Type B pancreatic cell (in vitro differentiated cells): ENCODE data around the gene BABAM2. TPM values are rescaled to one million over a fixed set of nuclear protein-coding genes. Genes with fewer than 3 reads are reported as not detected.

Experiments
- DNase-seq: peaks from one replicate; pipeline ENCODE4 v3.0.0; 2021; ENCODE audit warnings: mixed read lengths; ENCODE audit not compliant: unreplicated experiment; ENCODE audit errors: extremely low spot score
- H3K27ac Mint-ChIP-seq: 2 replicates; pipeline ENCODE4 v1.8.0; 2021; ENCODE audit warnings: mild to moderate bottlenecking, mixed read lengths
- H3K27me3 Mint-ChIP-seq: 2 replicates; pipeline ENCODE4 v1.8.0; 2021; ENCODE audit warnings: mixed read lengths
- H3K36me3 Mint-ChIP-seq: 2 replicates; pipeline ENCODE4 v1.8.0; 2021; ENCODE audit warnings: mixed read lengths
- H3K4me1 Mint-ChIP-seq: one replicate; pipeline ENCODE4 v1.8.0; 2021; ENCODE audit warnings: mixed read lengths; ENCODE audit not compliant: unreplicated experiment
- H3K4me3 Mint-ChIP-seq: 2 replicates; pipeline ENCODE4 v1.8.0; 2021; ENCODE audit warnings: mild to moderate bottlenecking, mixed read lengths
- H3K9me3 Mint-ChIP-seq: 2 replicates; pipeline ENCODE4 v1.8.0; 2021; ENCODE audit warnings: mixed read lengths
- CTCF ChIP-seq: fragments of 200-600 bp; sonication (generic); conservative IDR thresholded peaks from 2 replicates; pipeline ENCODE4 v1.5.0; 2021; ENCODE audit warnings: antibody characterized with exemption, mild to moderate bottlenecking
- total RNA-seq: library from RNA; stranded (reverse); gene quantifications from 2 replicates; pipeline ENCODE4 v1.2.1, GENCODE V29; 2021; ENCODE audit warnings: low replicate concordance

The BABAM2 gene
- total RNA-seq, 1 donor from 2014 or later, result 30.4 TPM

DNA sequence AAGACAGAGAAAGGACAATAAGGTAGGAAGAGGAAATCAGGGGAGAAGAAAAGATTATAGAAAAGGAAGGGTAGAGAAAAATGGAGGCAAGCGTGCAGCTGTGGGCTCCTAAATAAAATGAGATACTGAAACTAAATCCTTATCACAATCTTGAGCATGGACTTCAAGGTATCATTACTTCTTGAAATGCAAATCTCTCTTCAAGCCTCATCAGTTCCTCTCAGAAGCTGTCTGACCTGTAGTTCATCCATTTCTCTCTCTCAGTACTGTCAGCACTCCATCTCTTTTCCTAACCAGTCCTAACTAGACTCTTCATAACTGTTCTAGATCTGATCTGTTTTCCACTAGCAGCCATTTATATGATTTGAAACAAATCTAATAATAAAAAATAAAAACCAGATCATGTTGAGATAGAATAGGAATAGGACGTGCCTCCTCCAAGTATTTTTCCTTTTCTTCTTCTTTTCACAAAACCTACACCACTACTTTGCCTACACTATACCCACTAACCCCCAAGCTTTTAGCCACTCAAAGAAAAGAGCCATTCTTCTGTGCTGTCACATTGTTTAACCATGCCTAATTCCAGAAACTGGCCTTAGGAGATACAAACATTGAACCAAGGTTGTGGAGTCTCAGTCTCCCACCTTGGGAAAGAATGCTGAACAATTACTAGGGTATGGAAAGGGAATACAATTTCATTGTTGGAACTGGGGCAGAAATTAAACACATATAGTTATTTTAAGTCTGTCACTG is 21.1 kb downstream of the BABAM2 start:
- Mint-ChIP-seq H3K9me3 (no peaks in the 10 kb centered on the region), H3K27me3 (no peaks in the 10 kb centered on the region), H3K36me3 (peaks cover 7% of the 10 kb centered on the region), H3K4me3 (no peak overlapping the region), H3K27ac (no peak overlapping the region), H3K4me1 (peaks cover 5% of the 10 kb centered on the region)
- no peak for TF ChIP-seq CTCF
- no peak for DNase-seq

GRCh38 chr2:27912512-27912911 is 22.0 kb downstream of the BABAM2 start:
- no peak for TF ChIP-seq CTCF
- Mint-ChIP-seq H3K4me1 (peaks cover 5% of the 10 kb centered on the region), H3K27ac (no peak overlapping the region), H3K27me3 (no peaks in the 10 kb centered on the region), H3K9me3 (no peaks in the 10 kb centered on the region), H3K4me3 (no peak overlapping the region), H3K36me3 (peaks cover 6% of the 10 kb centered on the region)
- DNase-seq, result no peak

DNA sequence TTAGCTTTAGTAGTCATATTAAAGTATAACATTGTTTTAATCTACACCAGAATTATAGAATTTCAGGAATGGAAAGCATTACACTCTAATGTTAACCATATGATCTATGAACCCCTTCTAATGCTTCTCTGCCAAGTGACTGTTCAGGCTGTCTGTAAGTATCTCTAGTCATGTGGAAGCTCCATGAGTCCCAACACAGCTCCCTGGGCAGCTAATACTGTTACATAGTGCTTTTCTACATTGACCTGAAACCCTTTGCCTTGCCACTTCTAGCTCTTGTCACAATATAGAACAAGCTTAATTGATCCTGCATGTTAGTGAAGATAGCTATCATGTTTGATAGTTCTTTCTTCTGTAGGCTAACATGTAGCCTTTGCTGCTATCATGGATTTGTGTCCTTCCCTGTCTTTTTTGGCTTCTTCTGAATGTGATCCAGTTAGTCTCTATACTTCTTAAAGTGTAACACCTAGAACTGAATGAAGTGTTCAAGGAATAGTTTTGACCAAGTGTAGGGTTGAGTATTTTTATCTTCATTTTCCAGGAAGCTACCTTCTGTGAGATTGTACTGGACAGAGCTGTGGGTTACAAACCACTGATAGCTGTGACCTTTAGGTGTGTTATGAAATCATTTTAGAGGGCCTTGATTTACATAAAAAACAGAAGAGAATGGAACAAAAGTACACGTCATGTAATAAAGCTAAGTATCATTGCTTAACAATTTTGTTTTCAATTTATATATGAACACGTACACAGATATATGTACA is 23.7 kb downstream of the BABAM2 start:
- no peaks in the 10 kb centered on the region for H3K9me3 Mint-ChIP-seq
- H3K36me3 Mint-ChIP-seq, result peaks cover 3% of the 10 kb centered on the region
- DNase-seq, result no peak
- no peak overlapping the region for H3K27ac Mint-ChIP-seq
- peaks cover 5% of the 10 kb centered on the region for H3K4me1 Mint-ChIP-seq
- no peak overlapping the region for H3K4me3 Mint-ChIP-seq
- H3K27me3 Mint-ChIP-seq, result no peaks in the 10 kb centered on the region
- TF ChIP-seq CTCF, result no peak

- no peak for DNase-seq
- Mint-ChIP-seq H3K4me3 (no peak overlapping the region), H3K36me3 (peaks cover 3% of the 10 kb centered on the region), H3K9me3 (no peaks in the 10 kb centered on the region), H3K27ac (no peak overlapping the region), H3K27me3 (no peaks in the 10 kb centered on the region), H3K4me1 (peaks cover 5% of the 10 kb centered on the region)
- no peak for TF ChIP-seq CTCF
Observed at GRCh38 chr2:27914805-27915175, 24.3 kb downstream of the BABAM2 start.

DNA sequence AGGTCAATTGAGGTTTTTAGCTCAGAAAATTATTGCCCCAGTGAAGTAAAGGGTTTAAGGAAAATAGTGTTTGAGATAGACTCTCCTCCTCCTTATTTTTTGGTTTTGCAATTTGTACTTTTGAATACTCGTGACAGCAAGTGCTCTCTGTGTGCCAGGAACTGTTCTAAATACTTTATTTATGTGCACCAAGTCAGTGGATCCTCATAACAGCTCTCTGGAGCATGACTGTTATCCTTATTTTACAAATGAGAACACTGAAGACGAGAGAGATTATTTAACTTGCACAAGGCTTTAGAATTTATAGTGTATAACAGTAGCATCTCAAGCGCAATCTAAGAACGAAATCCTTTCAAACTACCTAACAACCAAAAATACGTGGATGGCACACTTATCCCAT is 24.7 kb downstream of the BABAM2 start:
- Mint-ChIP-seq H3K36me3 (peaks cover 3% of the 10 kb centered on the region), H3K4me3 (no peak overlapping the region), H3K27me3 (no peaks in the 10 kb centered on the region), H3K27ac (no peak overlapping the region), H3K4me1 (peaks cover 5% of the 10 kb centered on the region), H3K9me3 (no peaks in the 10 kb centered on the region)
- no peak for TF ChIP-seq CTCF
- no peak for DNase-seq
